Measurements from ENCODE around the gene INSC.

The INSC gene

GRCh38 chr11:15222777-15223176 is 108.1 kb downstream of the INSC start:
- no peak for DNase-seq (ENCODE audit: low read depth in 2 of 2)

- no peak for DNase-seq (ENCODE audit: low read depth in 2 of 2)
Measured at GRCh38 chr11:15223318-15223717, 108.6 kb downstream of the INSC start.

DNA sequence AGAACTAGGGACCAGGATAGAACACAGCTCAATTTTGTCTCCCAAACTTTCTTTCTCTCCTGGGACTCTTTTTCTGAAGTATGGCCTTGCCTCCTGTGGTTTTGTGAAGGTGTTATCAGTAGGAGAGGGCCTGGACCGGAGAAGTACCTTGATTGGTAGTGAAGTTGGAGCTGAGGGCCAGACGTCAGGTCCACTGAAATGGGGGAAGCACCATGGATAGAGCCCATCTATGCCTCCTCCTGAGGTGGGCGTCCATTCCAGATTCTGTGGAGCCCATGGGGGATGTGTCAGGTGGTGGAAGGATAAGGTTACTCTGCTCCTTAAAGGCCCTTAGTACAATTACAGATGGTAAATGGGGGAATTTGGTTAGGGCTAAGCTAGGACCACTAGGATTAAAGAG is 109.7 kb downstream of the INSC start:
- no peak for DNase-seq (ENCODE audit: low read depth in 2 of 2)

DNA sequence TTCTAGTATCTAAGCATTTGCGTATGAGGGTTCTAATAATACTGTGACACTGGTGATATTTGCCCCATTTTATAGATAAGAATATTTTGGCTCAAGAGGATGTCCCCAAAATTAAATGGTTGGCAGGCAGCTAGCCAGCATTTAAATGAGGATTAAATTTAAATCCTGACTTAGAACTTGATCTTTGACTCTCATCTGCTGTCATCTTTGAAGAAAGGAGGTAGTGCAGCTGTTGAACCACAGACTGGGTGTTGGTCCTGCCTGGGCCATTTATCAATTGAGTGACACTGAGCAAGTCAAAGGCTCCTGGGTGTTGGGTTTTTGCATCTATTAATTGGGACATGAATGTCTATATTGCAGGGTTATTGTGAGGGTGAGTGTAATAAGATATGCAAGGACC is 112.3 kb downstream of the INSC start:
- no peak for DNase-seq (ENCODE audit: low read depth in 2 of 2)

- DNase-seq (ENCODE audit: low read depth in 2 of 2) = no peak
Measured at GRCh38 chr11:15228331-15228849, 113.7 kb downstream of the INSC start.

GRCh38 chr11:15229069-15229468 is 114.3 kb downstream of the INSC start:
- no peak for DNase-seq (ENCODE audit: low read depth in 2 of 2)

GRCh38 chr11:15232496-15232895 is 117.8 kb downstream of the INSC start:
- no peak for DNase-seq (ENCODE audit: low read depth in 2 of 2)

- no peak for DNase-seq (ENCODE audit: low read depth in 2 of 2)
Measured at GRCh38 chr11:15233371-15234165, 118.8 kb downstream of the INSC start.

DNA sequence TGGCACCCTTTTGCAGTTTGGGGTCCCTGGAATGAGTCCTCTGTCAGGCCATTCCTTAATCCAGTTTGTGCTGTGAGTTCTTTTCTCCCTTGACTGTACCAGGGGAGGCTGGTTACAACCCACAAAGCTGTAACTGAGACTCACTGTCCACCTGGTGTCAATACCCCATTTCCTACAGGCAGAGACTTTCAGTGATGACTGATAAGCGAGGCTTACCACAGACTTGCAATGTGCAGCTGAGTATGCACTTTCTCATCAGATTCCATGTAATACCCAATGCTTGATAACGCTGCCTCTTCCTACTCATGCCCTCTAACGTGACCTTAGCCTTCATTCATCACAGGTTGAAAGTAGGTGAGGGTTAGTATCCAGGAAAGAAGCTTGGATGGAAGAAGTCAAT is 120.1 kb downstream of the INSC start:
- no peak for DNase-seq (ENCODE audit: low read depth in 2 of 2)

DNA sequence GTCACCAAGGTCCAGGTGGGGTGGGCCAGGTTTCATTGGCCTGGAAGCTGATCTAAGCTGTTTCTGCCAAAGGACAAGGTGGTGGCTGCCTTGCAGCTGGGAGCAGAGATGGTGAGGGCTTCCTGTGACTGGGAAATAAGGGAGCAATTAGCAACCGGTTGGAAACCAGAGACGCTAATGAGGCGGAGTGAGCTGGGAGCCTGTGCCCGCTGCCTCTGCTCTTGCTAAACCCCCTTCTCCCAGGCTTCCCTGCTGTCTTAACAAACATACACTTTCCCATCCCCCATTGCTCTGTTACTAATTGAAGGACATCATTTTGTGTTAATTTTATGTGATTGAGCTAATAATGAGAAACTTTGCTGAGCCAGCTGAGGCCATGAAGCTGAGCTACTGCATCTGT is 121.8 kb downstream of the INSC start:
- no peak for DNase-seq (ENCODE audit: low read depth in 2 of 2)

GRCh38 chr11:15238856-15239255 is 124.1 kb downstream of the INSC start:
- no peak for DNase-seq (ENCODE audit: low read depth in 2 of 2)

GRCh38 chr11:15248749-15249148 is 134.0 kb downstream of the INSC start:
- no peak for DNase-seq (ENCODE audit: low read depth in 2 of 2)

DNA sequence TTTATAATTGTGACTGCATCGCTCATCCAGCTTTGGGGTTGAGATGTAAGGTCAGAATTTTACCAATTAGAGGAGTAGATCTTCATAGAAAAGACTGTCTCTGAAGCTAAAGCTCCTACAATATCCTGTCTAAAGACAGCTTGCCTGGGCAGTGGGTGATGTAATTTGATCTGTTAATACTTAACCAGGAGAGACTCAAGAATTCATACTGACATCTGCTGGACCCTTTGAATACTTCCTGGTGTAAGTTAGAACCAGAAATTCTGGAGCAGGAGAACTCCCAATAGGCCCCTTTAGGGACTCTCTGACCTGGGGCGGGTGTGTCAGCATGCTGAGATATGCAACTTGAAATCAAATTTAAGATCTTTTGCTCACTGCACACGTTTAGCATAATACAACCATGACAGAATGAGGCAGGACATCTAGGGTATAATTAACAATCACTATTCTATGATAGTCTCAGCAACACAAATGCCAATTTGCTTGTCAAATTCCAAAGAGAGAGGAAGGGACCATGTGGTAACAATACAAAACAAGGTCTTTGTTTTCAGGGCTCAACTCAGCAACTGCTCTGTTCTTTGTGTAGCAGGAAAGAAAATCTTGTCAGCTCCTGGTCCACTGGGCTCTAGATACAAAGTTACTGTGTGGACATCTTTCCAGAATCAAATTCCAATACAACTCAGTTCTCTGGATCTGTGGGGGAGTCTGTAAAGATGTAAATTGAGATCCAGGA is 143.9 kb downstream of the INSC start:
- DNase-seq (ENCODE audit: low read depth in 2 of 2) = no peak

DNA sequence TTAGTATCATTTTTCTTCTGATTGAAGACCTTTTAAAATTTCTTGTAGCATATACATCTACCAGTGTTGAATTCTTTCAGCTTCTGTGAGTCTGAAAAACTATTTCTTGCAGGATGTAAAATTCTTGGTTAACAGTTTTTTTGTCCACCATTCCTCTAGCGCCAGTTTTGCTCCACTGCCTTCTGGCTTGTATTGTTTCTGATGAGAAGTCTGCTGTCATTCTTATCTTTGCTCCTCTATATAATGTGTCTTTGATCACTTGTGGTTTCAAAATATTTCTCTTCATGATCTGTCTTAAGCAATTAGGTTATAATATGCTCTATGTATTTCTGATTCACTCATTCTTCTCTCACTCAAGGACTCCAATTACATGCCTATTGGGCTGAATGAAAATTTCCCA is 152.3 kb downstream of the INSC start:
- DNase-seq (ENCODE audit: low read depth in 2 of 2) = no peak

DNA sequence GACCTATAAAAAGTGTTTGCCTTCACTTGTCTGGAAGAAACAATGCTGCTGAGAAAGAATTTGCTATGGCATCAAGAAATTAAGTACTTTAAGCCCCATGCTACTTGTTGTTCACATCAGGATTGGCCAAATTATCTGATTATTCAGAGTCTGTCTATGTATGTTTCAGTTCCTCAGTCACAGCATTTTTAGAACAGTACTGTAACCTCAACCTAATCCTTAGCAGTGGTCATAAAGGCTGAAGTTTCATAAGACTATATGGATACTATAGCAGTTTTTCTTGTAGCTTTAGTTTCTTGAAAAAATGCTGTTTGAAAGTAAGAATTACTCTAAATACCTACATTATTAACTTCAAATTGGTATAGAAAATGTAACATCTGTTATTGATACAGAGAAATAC is 153.9 kb downstream of the INSC start:
- DNase-seq (ENCODE audit: low read depth in 2 of 2) = no peak

DNA sequence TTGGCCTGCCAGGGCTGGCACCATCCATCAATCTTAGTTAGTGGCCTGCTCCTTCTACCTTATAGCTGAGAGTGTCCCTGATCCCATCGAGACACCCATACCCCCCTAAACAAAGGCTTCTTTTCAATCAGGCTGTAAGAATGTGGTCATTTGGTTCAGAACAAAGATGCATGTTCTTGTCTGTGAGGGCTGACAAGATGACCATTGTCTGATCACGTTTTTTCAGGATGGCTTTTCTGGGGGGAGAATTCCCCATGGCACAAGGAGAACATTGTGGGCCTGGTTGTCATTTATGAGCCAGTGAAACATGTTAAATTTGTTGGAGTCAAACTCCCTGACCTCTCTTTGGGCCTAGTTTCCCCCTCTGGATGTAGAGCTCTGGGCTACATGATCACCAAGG is 160.4 kb downstream of the INSC start:
- no peak for DNase-seq (ENCODE audit: low read depth in 2 of 2)

DNA sequence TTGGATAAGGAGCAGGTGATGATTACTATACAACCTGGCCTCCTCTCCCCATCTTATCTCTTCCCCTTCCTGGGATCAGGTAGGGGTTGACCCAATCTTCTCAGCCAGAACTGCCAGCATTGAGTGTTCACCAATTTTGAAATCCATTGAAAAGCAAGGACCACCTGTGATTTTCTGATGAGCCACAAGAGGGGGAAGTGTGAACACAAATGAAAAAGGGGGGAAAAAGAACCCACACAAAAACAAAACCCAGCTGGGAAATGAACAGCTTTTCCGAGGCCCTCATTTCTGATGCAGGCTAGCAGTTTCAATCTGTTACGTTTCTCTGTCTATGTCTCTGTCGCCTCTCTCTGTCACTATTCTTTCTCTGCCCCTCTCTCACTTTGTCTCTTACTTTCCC is 161.9 kb downstream of the INSC start:
- DNase-seq (ENCODE audit: low read depth in 2 of 2) = no peak

GRCh38 chr11:15278128-15278527 is 163.4 kb downstream of the INSC start:
- DNase-seq (ENCODE audit: low read depth in 2 of 2) = no peak

- no peak for DNase-seq (ENCODE audit: low read depth in 2 of 2)
Measured at GRCh38 chr11:15280393-15280792, 165.7 kb downstream of the INSC start.

- no peak for DNase-seq (ENCODE audit: low read depth in 2 of 2)
Measured at GRCh38 chr11:15282754-15283153, 168.0 kb downstream of the INSC start.

GRCh38 chr11:15286465-15286864 is 171.7 kb downstream of the INSC start:
- DNase-seq (ENCODE audit: low read depth in 2 of 2) = no peak

DNA sequence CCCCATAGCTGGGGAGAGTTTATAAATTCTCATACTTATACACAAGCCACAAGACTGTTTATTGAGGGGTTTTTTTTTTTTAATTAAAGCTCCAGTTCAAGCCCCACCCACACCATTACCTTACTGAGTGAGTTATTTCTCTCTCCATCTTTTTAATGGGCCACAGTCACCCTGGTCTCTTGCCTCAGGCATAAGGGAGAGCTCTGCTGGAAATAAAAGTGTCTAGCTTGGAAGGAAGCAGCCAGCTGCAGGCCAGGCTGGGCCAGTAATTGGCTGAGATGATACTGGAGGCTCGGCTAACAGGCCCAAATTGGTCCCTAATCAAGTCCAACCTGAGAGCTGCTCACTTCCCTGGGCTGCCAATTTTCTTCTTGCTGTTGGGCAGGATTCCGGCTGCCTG is 174.1 kb downstream of the INSC start:
- DNase-seq (ENCODE audit: low read depth in 2 of 2) = no peak

- DNase-seq (ENCODE audit: low read depth in 2 of 2) = no peak
Measured at GRCh38 chr11:15289723-15290122, 175.0 kb downstream of the INSC start.

All from stimulated activated CD4-positive, alpha-beta T cell treated with anti-CD3 and anti-CD28 coated beads, Interleukin-4, amount 100 ng/mL, for 48 hours (primary cell).